Measurements from ENCODE around the gene SNAP23. TPM values are rescaled to one million over a fixed set of nuclear protein-coding genes. Genes with fewer than 3 reads are reported as not detected.
A peak's percentile ranks its signal among the peaks of the same experiment; 100 is the strongest.

Gene SNAP23
- total RNA-seq, 1 donor from 2014 or later: 96.3 TPM

DNA sequence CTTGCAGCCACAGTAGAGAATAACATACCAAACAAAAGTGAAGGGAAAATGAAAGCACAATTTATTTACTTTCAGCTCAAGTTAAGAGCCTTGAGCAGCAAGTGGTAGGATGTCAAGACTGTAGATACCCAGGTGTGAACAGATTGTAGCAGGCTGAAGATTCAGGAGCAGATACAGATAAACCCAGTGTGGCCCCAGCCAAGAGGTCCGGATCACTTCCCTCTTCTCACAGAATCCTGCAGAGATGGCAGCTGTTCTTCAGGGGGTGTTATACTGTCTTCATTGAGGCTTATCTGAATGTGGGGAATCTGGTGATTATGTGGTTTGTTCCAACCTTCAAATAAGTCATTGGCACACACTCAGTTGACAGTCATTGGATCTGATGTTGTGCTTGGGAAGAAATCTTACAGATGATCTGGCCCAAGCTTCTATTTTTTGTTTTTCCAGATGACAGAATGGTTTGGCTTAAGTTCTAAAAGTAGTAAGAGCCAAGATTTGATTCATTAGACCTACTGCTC is 82.1 kb downstream of the SNAP23 start:
- Histone ChIP-seq H2AFZ (replicated peaks) (no peak overlapping the region), H3K27me3 (peaks cover 40% of the 10 kb centered on the region), H3K9me3 (ENCODE audit: low read depth) (no peaks in the 10 kb centered on the region), H3K9ac (no peak overlapping the region), H3K27ac (no peak overlapping the region), H3K4me3 (no peak overlapping the region), H3K36me3 (no peaks in the 10 kb centered on the region), H4K20me1 (ENCODE audit: low read depth) (peaks cover 17% of the 10 kb centered on the region), H3F3A (ENCODE audit: low read depth) (peaks cover 35% of the 10 kb centered on the region), H3K4me1 (peaks cover 16% of the 10 kb centered on the region), H3K4me2 (no peak overlapping the region), H3K79me2 (ENCODE audit: low read depth) (peaks cover 42% of the 10 kb centered on the region)
- Mint-ChIP-seq H3K4me3 (peak overlapping the region; percentile 42), H3K27me3 (ENCODE audit: insufficient read depth, low read depth) (peaks cover 6% of the 10 kb centered on the region), H3K36me3 (peaks cover 13% of the 10 kb centered on the region), H3K27ac (no peak overlapping the region), H3K4me1 (peaks cover 34% of the 10 kb centered on the region), H3K9me3 (no peaks in the 10 kb centered on the region)
- no peak for DNase-seq (ENCODE audit: low spot score)
- TF ChIP-seq EZH2 (IDR thresholded peaks at IDR 0.05): no peak
- no peak for TF ChIP-seq EZH2phosphoT487 (IDR thresholded peaks at IDR 0.05)
- TF ChIP-seq, protein P1, sequence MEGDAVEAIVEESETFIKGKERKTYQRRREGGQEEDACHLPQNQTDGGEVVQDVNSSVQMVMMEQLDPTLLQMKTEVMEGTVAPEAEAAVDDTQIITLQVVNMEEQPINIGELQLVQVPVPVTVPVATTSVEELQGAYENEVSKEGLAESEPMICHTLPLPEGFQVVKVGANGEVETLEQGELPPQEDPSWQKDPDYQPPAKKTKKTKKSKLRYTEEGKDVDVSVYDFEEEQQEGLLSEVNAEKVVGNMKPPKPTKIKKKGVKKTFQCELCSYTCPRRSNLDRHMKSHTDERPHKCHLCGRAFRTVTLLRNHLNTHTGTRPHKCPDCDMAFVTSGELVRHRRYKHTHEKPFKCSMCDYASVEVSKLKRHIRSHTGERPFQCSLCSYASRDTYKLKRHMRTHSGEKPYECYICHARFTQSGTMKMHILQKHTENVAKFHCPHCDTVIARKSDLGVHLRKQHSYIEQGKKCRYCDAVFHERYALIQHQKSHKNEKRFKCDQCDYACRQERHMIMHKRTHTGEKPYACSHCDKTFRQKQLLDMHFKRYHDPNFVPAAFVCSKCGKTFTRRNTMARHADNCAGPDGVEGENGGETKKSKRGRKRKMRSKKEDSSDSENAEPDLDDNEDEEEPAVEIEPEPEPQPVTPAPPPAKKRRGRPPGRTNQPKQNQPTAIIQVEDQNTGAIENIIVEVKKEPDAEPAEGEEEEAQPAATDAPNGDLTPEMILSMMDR (IDR thresholded peaks at IDR 0.05): no peak

- Histone ChIP-seq H3K27me3 (peaks cover 40% of the 10 kb centered on the region), H3K79me2 (ENCODE audit: low read depth) (peaks cover 54% of the 10 kb centered on the region), H3K36me3 (no peaks in the 10 kb centered on the region), H3K27ac (no peak overlapping the region), H3K4me1 (peaks cover 28% of the 10 kb centered on the region), H2AFZ (replicated peaks) (no peak overlapping the region), H3K4me3 (no peak overlapping the region), H3K4me2 (no peak overlapping the region), H4K20me1 (ENCODE audit: low read depth) (peaks cover 32% of the 10 kb centered on the region), H3K9me3 (ENCODE audit: low read depth) (no peaks in the 10 kb centered on the region), H3K9ac (no peak overlapping the region), H3F3A (ENCODE audit: low read depth) (peaks cover 46% of the 10 kb centered on the region)
- H3K4me1 Mint-ChIP-seq: peaks cover 49% of the 10 kb centered on the region
- H3K9me3 Mint-ChIP-seq: no peaks in the 10 kb centered on the region
- H3K27me3 Mint-ChIP-seq (ENCODE audit: insufficient read depth, low read depth): peaks cover 4% of the 10 kb centered on the region
- TF ChIP-seq EZH2 (IDR thresholded peaks at IDR 0.05) (no peak), EZH2phosphoT487 (IDR thresholded peaks at IDR 0.05) (no peak)
- TF ChIP-seq, protein P1 (IDR thresholded peaks at IDR 0.05): no peak
- DNase-seq (ENCODE audit: low spot score): no peak
- H3K27ac Mint-ChIP-seq: no peak overlapping the region
- H3K36me3 Mint-ChIP-seq: peaks cover 13% of the 10 kb centered on the region
- H3K4me3 Mint-ChIP-seq: no peak overlapping the region
Observed at GRCh38 chr15:42578984-42579537, 83.6 kb downstream of the SNAP23 start.

- Mint-ChIP-seq H3K36me3 (peaks cover 19% of the 10 kb centered on the region), H3K27ac (peak overlapping the region; percentile 15), H3K27me3 (ENCODE audit: insufficient read depth, low read depth) (peaks cover 2% of the 10 kb centered on the region), H3K4me3 (peak overlapping the region; percentile 78), H3K9me3 (no peaks in the 10 kb centered on the region), H3K4me1 (peaks cover 50% of the 10 kb centered on the region)
- TF ChIP-seq, protein P1 (IDR thresholded peaks at IDR 0.05): no peak
- TF ChIP-seq EZH2phosphoT487 (IDR thresholded peaks at IDR 0.05): no peak
- no peak for TF ChIP-seq EZH2 (IDR thresholded peaks at IDR 0.05)
- Histone ChIP-seq H3K4me3 (peak overlapping the region; percentile 46), H3K4me1 (peaks cover 32% of the 10 kb centered on the region), H3K36me3 (no peaks in the 10 kb centered on the region), H4K20me1 (ENCODE audit: low read depth) (peaks cover 36% of the 10 kb centered on the region), H3K9ac (no peak overlapping the region), H3F3A (ENCODE audit: low read depth) (peaks cover 42% of the 10 kb centered on the region), H3K79me2 (ENCODE audit: low read depth) (peaks cover 60% of the 10 kb centered on the region), H3K27me3 (peaks cover 31% of the 10 kb centered on the region), H3K4me2 (peak overlapping the region; percentile 77), H2AFZ (replicated peaks) (peak overlapping the region; percentile 38), H3K9me3 (ENCODE audit: low read depth) (no peaks in the 10 kb centered on the region), H3K27ac (no peak overlapping the region)
- DNase-seq (ENCODE audit: low spot score): peak; percentile 95
Observed at GRCh38 chr15:42581272-42581730, 85.9 kb downstream of the SNAP23 start.

Other genes starting within 250 kb of the SNAP23 start
- 11.6 and 22.7 TPM in 2 replicates for gene GANC, start 222.4 kb upstream of the SNAP23 start, total RNA-seq (ENCODE audit: low replicate concordance)
- 43.3 and 47.0 TPM in 2 replicates for gene TMEM87A, start 222.2 kb upstream of the SNAP23 start, total RNA-seq (ENCODE audit: low replicate concordance)
- gene CAPN3, start 136.1 kb upstream of the SNAP23 start, total RNA-seq (ENCODE audit: low replicate concordance): 0.37 TPM in 1 of 2 replicates, not detected in the other
- gene ZNF106, start 4.5 kb upstream of the SNAP23 start, total RNA-seq (ENCODE audit: low replicate concordance): 59.9 and 72.2 TPM in 2 replicates
- gene LRRC57, start 53.2 kb downstream of the SNAP23 start, total RNA-seq (ENCODE audit: low replicate concordance): 13.8 and 18.1 TPM in 2 replicates
- gene HAUS2, start 53.2 kb downstream of the SNAP23 start, total RNA-seq (ENCODE audit: low replicate concordance): 42.9 and 72.2 TPM in 2 replicates
- 11.9 and 17.0 TPM in 2 replicates for gene STARD9, start 80.0 kb downstream of the SNAP23 start, total RNA-seq (ENCODE audit: low replicate concordance)
- 18.7 and 20.2 TPM in 2 replicates for gene CDAN1, start 241.5 kb downstream of the SNAP23 start, total RNA-seq (ENCODE audit: low replicate concordance)